ENCODE measurements around the gene SLC9A5. TPM values are rescaled to one million over a fixed set of nuclear protein-coding genes. Genes with fewer than 3 reads are reported as not detected.

Gene SLC9A5
- total RNA-seq, 1 experiment from 2014 or later, result 5.6 TPM

- POLR2A ChIA-PET, result no interaction called here
- H3K9me3 ChIP-seq (ENCODE audit: control insufficient read depth in 1 of 2, insufficient read depth in 1 of 2, low read depth in 1 of 2, low read length in 2 of 2), result no peaks in the 10 kb centered on the region
- intact Hi-C loops (cut with micrococcal nuclease), result no loop called here
- H2AFZ ChIP-seq (ENCODE audit: low read depth, low read length, poor library complexity, severe bottlenecking), result no peak overlapping the region
- no peak overlapping the region for H3K4me3 ChIP-seq (replicated peaks in 1 of 2; ENCODE audit: low read depth in 1 of 2, low read length in 2 of 2)
- no peak overlapping the region for H3K9ac ChIP-seq (ENCODE audit: low read length)
- H3K9me2 ChIP-seq (ENCODE audit: insufficient read depth), result no peaks in the 10 kb centered on the region
- H4K20me1 ChIP-seq (ENCODE audit: insufficient read depth), result no peaks in the 10 kb centered on the region; the same call in 1 of the 2 replicates
- TF ChIP-seq EZH2 (IDR thresholded peaks at IDR 0.05) (no peak), EGR1 (IDR thresholded peaks at IDR 0.05; ENCODE audit: low read depth) (no peak), SIN3A (IDR thresholded peaks at IDR 0.05; ENCODE audit: low read depth) (no peak), ZNF274 (IDR thresholded peaks at IDR 0.05; ENCODE audit: low read depth, low read length) (no peak), ATF3 (IDR thresholded peaks at IDR 0.05) (no peak), TCF7L2 (IDR thresholded peaks at IDR 0.05; ENCODE audit: borderline replicate concordance, extremely low read depth, insufficient read depth, insufficient read length) (no peak), RAD21 (IDR thresholded peaks at IDR 0.05; ENCODE audit: low read depth) (no peak), SRF (IDR thresholded peaks at IDR 0.05; ENCODE audit: low read depth) (no peak), POLR2A (IDR thresholded peaks at IDR 0.05; ENCODE audit: borderline replicate concordance, extremely low read depth, insufficient read depth, insufficient read length) (no peak), REST (IDR thresholded peaks at IDR 0.05; ENCODE audit: low read depth) (no peak), SP1 (IDR thresholded peaks at IDR 0.05; ENCODE audit: low read depth) (no peak)
- BruUV-seq (replicated peaks), result no TSS peak
- ATAC-seq (no peak), DNase-seq (ENCODE audit: low read depth, low spot score) (no peak)
- RAD21 ChIA-PET (ENCODE audit: low non-redundant PET in 1 of 2, low total read pairs in 2 of 2, uncharacterized antibody in 2 of 2, unreplicated experiment in 2 of 2), result no interaction called here
- H3K36me3 ChIP-seq (ENCODE audit: control insufficient read depth in 1 of 2, insufficient read depth in 2 of 2, low read length in 2 of 2), result peaks cover 11 to 17% of the 10 kb centered on the region in 2 experiments; a peak in 3 of 4 replicates
- no peak overlapping the region for H3K27ac ChIP-seq (ENCODE audit: low read depth, low read length)
- peaks cover 11% of the 10 kb centered on the region; the same call in 1 of the 2 replicates for H3K79me2 ChIP-seq (ENCODE audit: insufficient read depth, low read length)
- peaks cover 19 to 43% of the 10 kb centered on the region in 2 experiments for H3K4me1 ChIP-seq (ENCODE audit: control insufficient read depth in 1 of 2, insufficient read depth in 2 of 2, low read length in 2 of 2)
- H3K4me2 ChIP-seq (ENCODE audit: low read length), result no peak overlapping the region
- CTCF ChIA-PET, result no interaction called here
- H3K27me3 ChIP-seq (ENCODE audit: insufficient read depth, low read length), result no peaks in the 10 kb centered on the region
Observed at GRCh38 chr16:67202426-67202825, 46.4 kb upstream of the SLC9A5 start.

All from HCT116 (cell line).